ENCODE measurements around the gene LRRTM4.

DNA sequence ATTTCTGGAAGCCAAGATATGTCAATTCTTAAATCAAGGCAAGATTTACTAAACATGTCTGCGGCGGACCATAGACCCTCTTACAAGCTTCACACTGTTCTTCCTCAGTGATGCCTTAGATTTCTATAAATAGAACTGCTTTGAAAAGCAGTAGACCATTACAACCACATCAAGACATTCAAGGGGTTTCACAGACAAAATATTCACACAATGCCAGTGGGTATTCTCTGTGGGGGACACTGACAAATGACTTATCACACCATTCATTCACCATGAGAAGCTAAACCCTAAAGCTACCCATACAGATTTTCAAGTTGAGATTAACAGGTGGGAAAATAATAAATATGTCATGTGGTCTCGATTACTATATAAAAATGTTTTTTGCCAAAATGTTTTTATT, 15.9 kb upstream of the LRRTM4 start:
- TF ChIP-seq CTCF (IDR thresholded peaks at IDR 0.05), result no peak
- no peak for TF ChIP-seq POLR2A (IDR thresholded peaks at IDR 0.05)

All from thyroid gland (tissue), 4 donors.